ENCODE results near the gene MLPH. TPM values are rescaled to one million over a fixed set of nuclear protein-coding genes. Genes with fewer than 3 reads are reported as not detected.
A peak's percentile ranks its signal among the peaks of the same experiment; 100 is the strongest.

Gene MLPH
- total and polyA plus RNA-seq, 9 of the 15 experiments (the other 6 are each of a cell fraction or from before 2014, with no cell fraction given), result 0.22 TPM; not detected in 8

- TF ChIP-seq MLLT1 (IDR thresholded peaks at IDR 0.05), result 0 out of 4 replicates have a peak, but pooled peaks of 1 of the 2 experiments have one; percentile 41
- TF ChIP-seq NFYB (IDR thresholded peaks at IDR 0.05; ENCODE audit: extremely low read depth, insufficient read length), result no peak
- no peak for TF ChIP-seq HINFP (tag; conservative IDR thresholded peaks at IDR 0.05; ENCODE audit: low read depth)
- no peak for TF ChIP-seq FOXA3 (CRISPR knock-in tag; conservative IDR thresholded peaks at IDR 0.05 in 1 of 2, IDR thresholded peaks at IDR 0.05 in 1 of 2)
- no peak for TF ChIP-seq HIVEP1 (CRISPR knock-in tag; IDR thresholded peaks at IDR 0.05)
- TF ChIP-seq CHD7 (IDR thresholded peaks at IDR 0.05; ENCODE audit: low read depth, low read length), result no peak
- no peak for TF ChIP-seq ZNF140 (CRISPR knock-in tag; IDR thresholded peaks at IDR 0.05)
- TF ChIP-seq SMARCA5 (IDR thresholded peaks at IDR 0.05), result no peak
- no peak for TF ChIP-seq RBM39 (optimal IDR thresholded peaks at IDR 0.05; ENCODE audit: low read depth, low read length)
Observed at GRCh38 chr2:237512774-237513466, 25.9 kb downstream of the MLPH start (continued).

Measured in K562 (cell line).